GM12878 (cell line): ENCODE data around the gene TLR5. TPM values are rescaled to one million over a fixed set of nuclear protein-coding genes. Genes with fewer than 3 reads are reported as not detected.

ENCODE experiments used
- ATAC-seq: fragments of 200-7000 bp; cut with Tn5 transposase; 3 replicates; pipeline ENCODE4 v1.9.1; 2020; ENCODE audit warnings: mild to moderate bottlenecking, moderate library complexity
- BruUV-seq: library from RNA; stranded (reverse); fragments of 400-500 nt; replicated peaks from 2 replicates; lab custom pipeline; 2021; lab: Mats Ljungman, UMichigan
- CTCF ChIA-PET: fragments of 300-600 bp; sonication (Branson Sonifier 250); formaldehyde crosslinking; extraction: SDS; loops from one replicate; lab custom pipeline; 2021; ENCODE audit warnings: inconsistent platforms; lab: Yijun Ruan, JAX
- POLR2A ChIA-PET: fragments of 350-600 bp; formaldehyde crosslinking; extraction: SDS; loops from one replicate; lab custom pipeline; 2021; ENCODE audit warnings: inconsistent platforms; lab: Charles Lee
- RAD21 ChIA-PET: fragments of 300-600 bp; sonication (Branson Sonifier 250); formaldehyde crosslinking; loops from one replicate; lab custom pipeline; 2023; ENCODE audit warnings: antibody characterized with exemption; ENCODE audit not compliant: unreplicated experiment; lab: Charles Lee
- SMC1A ChIA-PET: fragments of 300-600 bp; sonication (Branson Sonifier 250); formaldehyde crosslinking; loops from one replicate; lab custom pipeline; 2023; ENCODE audit not compliant: unreplicated experiment, uncharacterized antibody; lab: Charles Lee
- DNase-seq: peaks from one replicate; pipeline ENCODE4 v3.0.0-alpha.2; 2011; ENCODE audit warnings: low read depth, low spot score
- FAIRE-seq: peaks from 3 replicates; lab custom pipeline; 2011; peaks lifted over from hg19 to GRCh38; lab: Jason Lieb, UNC
- H2AFZ ChIP-seq: 2 replicates; pipeline ENCODE4 v1.6.0; 2011; ENCODE audit warnings: low read depth, low read length, control low read depth; ENCODE audit not compliant: control insufficient read depth
- H3K27ac ChIP-seq: 2 replicates; pipeline ENCODE4 v1.5.1; 2011; ENCODE audit warnings: control low read depth; ENCODE audit not compliant: control insufficient read depth, insufficient read depth
- H3K27me3 ChIP-seq, 2 experiments: replicated peaks in 1 of 2; 2 replicates each; pipeline versions ENCODE4 v1.6.0 to v1.6.1; 2011; ENCODE audit warnings: low read length in 1 of 2; ENCODE audit not compliant: control insufficient read depth in 2 of 2, insufficient read depth in 2 of 2
- H3K36me3 ChIP-seq, 2 experiments: 2 replicates each; pipeline ENCODE4 v1.5.1; 2011; ENCODE audit warnings: low read length in 1 of 2; ENCODE audit not compliant: control insufficient read depth in 2 of 2, insufficient read depth in 2 of 2
- H3K4me1 ChIP-seq: 2 replicates; pipeline ENCODE4 v1.6.1; 2011; ENCODE audit warnings: mild to moderate bottlenecking, low read length, moderate library complexity, mixed read lengths; ENCODE audit not compliant: control insufficient read depth, insufficient read depth
- H3K4me2 ChIP-seq: 2 replicates; pipeline ENCODE4 v1.6.0; 2011; ENCODE audit warnings: control low read depth; ENCODE audit not compliant: control insufficient read depth, insufficient read depth
- H3K4me3 ChIP-seq: fragments of 200-600 bp; sonication (generic); 2 replicates; pipeline ENCODE4 v1.5.1; 2016
- H3K79me2 ChIP-seq: 2 replicates; pipeline ENCODE4 v1.6.0; 2011; ENCODE audit warnings: low read length; ENCODE audit not compliant: control insufficient read depth, insufficient read depth
- H3K9ac ChIP-seq: 2 replicates; pipeline ENCODE4 v1.8.0; 2011; ENCODE audit warnings: low read length, control low read depth, mixed read lengths; ENCODE audit not compliant: control insufficient read depth, insufficient read depth
- H3K9me3 ChIP-seq: replicated peaks from 3 replicates; pipeline ENCODE4 v1.5.1; 2011; ENCODE audit warnings: mild to moderate bottlenecking, low read length; ENCODE audit not compliant: control insufficient read depth, insufficient read depth
- H4K20me1 ChIP-seq: 2 replicates; pipeline ENCODE4 v1.6.0; 2011; ENCODE audit not compliant: control insufficient read depth, insufficient read depth
- E2F8 ChIP-seq: fragments of 450-650 bp; IDR thresholded peaks from 2 replicates; pipeline ENCODE4 v1.6.1; 2018; ENCODE audit warnings: mild to moderate bottlenecking, low read depth, moderate library complexity; ENCODE audit not compliant: partially characterized antibody
- FOXK2 ChIP-seq: fragments of 450-650 bp; IDR thresholded peaks from 2 replicates; pipeline ENCODE4 v1.6.1; 2017; ENCODE audit warnings: mild to moderate bottlenecking, moderate library complexity
- GABPA ChIP-seq: IDR thresholded peaks from 2 replicates; pipeline ENCODE4 v1.6.1; 2014; ENCODE audit warnings: antibody characterized with exemption, low read depth, mild to moderate bottlenecking, inconsistent platforms
- HDGF ChIP-seq: fragments of 450-650 bp; IDR thresholded peaks from 2 replicates; pipeline ENCODE4 v1.6.1; 2016; ENCODE audit warnings: antibody characterized with exemption
- HSF1 ChIP-seq: fragments of 150-350 bp; IDR thresholded peaks from 2 replicates; pipeline ENCODE4 v1.6.1; 2014; ENCODE audit warnings: mild to moderate bottlenecking, low read depth, low read length
- IRF4 ChIP-seq: IDR thresholded peaks from 2 replicates; pipeline ENCODE4 v1.6.1; 2011; ENCODE audit warnings: low read depth, low read length
- MEF2A ChIP-seq: IDR thresholded peaks from 2 replicates; pipeline ENCODE4 v1.6.1; 2011; ENCODE audit warnings: low read depth, mild to moderate bottlenecking, low read length, moderate library complexity; ENCODE audit not compliant: insufficient read depth
- MYC ChIP-seq: IDR thresholded peaks from 2 replicates; pipeline ENCODE4 v1.6.1; 2011; ENCODE audit warnings: mild to moderate bottlenecking, low read length, moderate library complexity, inconsistent platforms; ENCODE audit not compliant: insufficient read depth, insufficient replicate concordance, insufficient read length, severe bottlenecking
- NRF1 ChIP-seq: conservative IDR thresholded peaks from 2 replicates; pipeline ENCODE4 v1.6.1; 2011; ENCODE audit warnings: mild to moderate bottlenecking, low read depth, low read length, improper control_type of control experiment
- RELB ChIP-seq: fragments of 450-650 bp; IDR thresholded peaks from 2 replicates; pipeline ENCODE4 v1.6.1; 2017; ENCODE audit warnings: low read depth, mild to moderate bottlenecking, moderate library complexity
- TARDBP ChIP-seq: IDR thresholded peaks from 2 replicates; pipeline ENCODE4 v1.6.1; 2016; ENCODE audit warnings: borderline replicate concordance
- USF1 ChIP-seq: IDR thresholded peaks from 2 replicates; pipeline ENCODE4 v1.6.1; 2011; ENCODE audit warnings: borderline replicate concordance, low read depth, mild to moderate bottlenecking, moderate library complexity, mixed read lengths, low read length; ENCODE audit not compliant: insufficient read depth; ENCODE audit errors: extremely low read length
- ZSCAN29 ChIP-seq: fragments of 450-650 bp; IDR thresholded peaks from 2 replicates; pipeline ENCODE4 v1.6.1; 2017; ENCODE audit warnings: mild to moderate bottlenecking, moderate library complexity
- WGBS: methylation state at CpG from one replicate; pipeline ENCODE4 v1.1.6; 2016; ENCODE audit warnings: low lambda C conversion rate; ENCODE audit not compliant: insufficient replicate concordance, insufficient coverage; ENCODE audit errors: missing lambda C conversion rate; 5-methylcytosine and 5-hydroxymethylcytosine counted together
- in situ Hi-C: fragments of 300-500 bp; cut with MboI; formaldehyde crosslinking; loops from 9 replicates; pipeline ENCODE4 v1.14.3; 2018; ENCODE audit warnings: mixed read lengths
- intact Hi-C: fragments of 100-400 bp; cut with micrococcal nuclease; formaldehyde crosslinking; loops from one replicate; pipeline ENCODE4 v1.14.2; 2022; ENCODE audit not compliant: unreplicated experiment
- polyA plus RNA-seq, 11 experiments: library from polyadenylated mRNA; depleted of rRNA in 4 of 11; unstranded in 6 of 11; stranded (reverse) in 5 of 11; fragments of >200 nt; fragmentation: Nextera tagmentation in 4 of 11; fragmentation: Illumina TruSeq in 1 of 11; extraction: Ambion mirVana in 4 of 11; extraction: Trizol in 1 of 11; gene quantifications; 1 replicate in 1 of 11; 2 replicates in 10 of 11; pipeline versions ENCODE4 v1.2.1 to v1.2.3, GENCODE V29; 2011 to 2016; ENCODE audit warnings: inconsistent platforms in 2 of 11, missing spikeins in 2 of 11, low read depth in 1 of 11
- total RNA-seq, 4 experiments: library from RNA; depleted of rRNA in 3 of 4; stranded (reverse); fragments of >200 nt in 3 of 4; fragmentation: Illumina TruSeq in 1 of 4; extraction: Trizol in 1 of 4; gene quantifications; 2 replicates each; pipeline versions ENCODE4 v1.2.1 to v1.2.3, GENCODE V29; 2013 to 2021

TLR5 gene
- total and polyA plus RNA-seq, 10 of the 15 experiments (the other 5 are each of a cell fraction or from before 2014, with no cell fraction given): 0.34 to 5.3 (median 0.79) TPM

- 66% methylated on average over 3 of the region's 3 CpGs for WGBS
- BruUV-seq: no TSS peak
- Histone ChIP-seq H3K27me3 (peaks cover 0 to 6% of the 10 kb centered on the region in 2 experiments; a peak in 3 of 4 replicates), H3K4me2 (no peak overlapping the region), H3K27ac (no peak overlapping the region), H3K4me1 (no peaks in the 10 kb centered on the region), H3K9me3 (no peaks in the 10 kb centered on the region), H3K4me3 (no peak overlapping the region), H3K9ac (no peak overlapping the region), H4K20me1 (no peaks in the 10 kb centered on the region), H2AFZ (no peak overlapping the region), H3K36me3 (no peaks in the 10 kb centered on the region), H3K79me2 (no peaks in the 10 kb centered on the region)
- no peak for FAIRE-seq
- no peak for DNase-seq
- in situ Hi-C loops: no loop called here
- RAD21 ChIA-PET: interaction anchor here (1.2 kb wide), 1 partner anchor 13 kb away, joined by 4 read pairs; no protein-coding TSS in a partner anchor
- CTCF ChIA-PET: interaction anchor here (1.1 to 1.4 kb wide), 2 partner anchors 14 to 19 kb away, joined by 5 to 6 read pairs; no protein-coding TSS in a partner anchor
- SMC1A ChIA-PET: interaction anchor here (0.6 to 1.7 kb wide), 2 partner anchors 14 to 47 kb away, joined by 3 to 6 read pairs; no protein-coding TSS in a partner anchor
- no peak for ATAC-seq
- intact Hi-C loops: no loop called here
- no peak for TF ChIP-seq MEF2A
- no peak for TF ChIP-seq E2F8
- TF ChIP-seq RELB: no peak
- TF ChIP-seq MYC: no peak
- TF ChIP-seq USF1: no peak
- no peak for TF ChIP-seq TARDBP
- no peak for TF ChIP-seq HSF1
- no peak for TF ChIP-seq FOXK2
- no peak for TF ChIP-seq HDGF
- TF ChIP-seq IRF4: no peak
- no peak for TF ChIP-seq NRF1
- TF ChIP-seq GABPA: no peak
- TF ChIP-seq ZSCAN29: no peak
- POLR2A ChIA-PET: no interaction called here
Measured at GRCh38 chr1:223109581-223110026, 33.4 kb downstream of the TLR5 start.
